Measurements from ENCODE around the gene RTL5.
A peak's percentile ranks its signal among the peaks of the same experiment; 100 is the strongest.

RTL5 gene

DNA sequence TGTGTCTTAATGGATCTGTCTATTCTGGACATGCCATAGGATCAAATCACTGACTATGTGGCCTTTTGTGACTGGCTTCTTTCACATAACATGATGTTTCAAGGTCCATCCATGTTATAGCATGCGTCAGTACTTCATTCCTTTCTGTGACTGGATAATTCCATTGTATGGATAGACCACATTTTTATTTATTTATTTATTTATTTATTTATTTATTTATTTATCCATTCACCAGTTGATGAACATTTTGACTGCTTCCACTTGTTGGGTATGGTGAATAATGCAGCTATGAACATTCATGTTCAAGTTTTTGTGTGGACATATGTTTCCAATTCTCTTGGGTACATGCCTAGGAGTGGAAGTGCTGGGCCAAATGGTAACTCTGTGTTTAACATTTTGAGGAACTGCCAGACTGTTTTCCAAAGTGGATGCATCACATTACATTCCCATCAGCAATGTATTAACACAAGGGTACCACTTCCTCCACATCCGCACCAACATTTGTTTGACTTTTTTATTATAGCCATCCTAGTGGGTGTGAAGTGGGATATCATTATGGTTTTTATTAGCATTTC, 14.0 kb downstream of the RTL5 start:
- WGBS: no CpG with 5 or more reads among the region's 2 CpGs
- H3K18ac ChIP-seq (ENCODE audit: low read depth in 1 of 2, low read length in 2 of 2): no peak overlapping the region
- peaks cover 2% of the 10 kb centered on the region for H3K79me1 ChIP-seq (replicated peaks; ENCODE audit: low read length, poor library complexity, severe bottlenecking)
- H2AFZ ChIP-seq (ENCODE audit: low read depth, low read length): no peak overlapping the region
- no peak overlapping the region for H4K91ac ChIP-seq (ENCODE audit: low read length)
- no peak overlapping the region for H3K9ac ChIP-seq (ENCODE audit: low read length)
- H3K14ac ChIP-seq (ENCODE audit: low read length in 2 of 2): no peak overlapping the region
- H2BK12ac ChIP-seq (ENCODE audit: low read length in 2 of 2): no peak overlapping the region
- H3K4me1 ChIP-seq (ENCODE audit: control insufficient read depth, insufficient read depth, low read depth, low read length): peaks cover 4% of the 10 kb centered on the region
- no peak overlapping the region for H3K23ac ChIP-seq (ENCODE audit: low read length in 2 of 2)
- H2BK5ac ChIP-seq (ENCODE audit: low read depth, low read length, poor library complexity, severe bottlenecking): no peak overlapping the region
- no peak overlapping the region for H3K4ac ChIP-seq (ENCODE audit: low read depth in 1 of 2, low read length in 2 of 2)
- peaks cover 0 to 21% of the 10 kb centered on the region in 2 experiments for H3K27me3 ChIP-seq (ENCODE audit: control insufficient read depth in 1 of 2, insufficient read depth in 1 of 2, low read length in 2 of 2)
- H3K4me2 ChIP-seq (ENCODE audit: low read length, poor library complexity, severe bottlenecking): no peak overlapping the region
- DNase-seq: no peak
- H3K9me3 ChIP-seq (ENCODE audit: control insufficient read depth, low read length): no peaks in the 10 kb centered on the region
- H3K4me3 ChIP-seq (ENCODE audit: insufficient read depth in 1 of 2, low read depth in 1 of 2, low read length in 2 of 2): no peak overlapping the region
- no peaks in the 10 kb centered on the region for H3K36me3 ChIP-seq (ENCODE audit: control insufficient read depth in 1 of 2, insufficient read depth in 2 of 2, low read depth in 1 of 2, low read length in 2 of 2)
- H3K27ac ChIP-seq (ENCODE audit: low read length, poor library complexity, severe bottlenecking): no peak overlapping the region
- H2BK120ac ChIP-seq (ENCODE audit: low read depth, low read length): no peak overlapping the region
- no peak overlapping the region for H2BK15ac ChIP-seq (ENCODE audit: low read depth, poor library complexity, severe bottlenecking)
- H4K8ac ChIP-seq (ENCODE audit: low read length): no peak overlapping the region
- no peak overlapping the region for H2AK5ac ChIP-seq (ENCODE audit: low read length, severe bottlenecking)

DNA sequence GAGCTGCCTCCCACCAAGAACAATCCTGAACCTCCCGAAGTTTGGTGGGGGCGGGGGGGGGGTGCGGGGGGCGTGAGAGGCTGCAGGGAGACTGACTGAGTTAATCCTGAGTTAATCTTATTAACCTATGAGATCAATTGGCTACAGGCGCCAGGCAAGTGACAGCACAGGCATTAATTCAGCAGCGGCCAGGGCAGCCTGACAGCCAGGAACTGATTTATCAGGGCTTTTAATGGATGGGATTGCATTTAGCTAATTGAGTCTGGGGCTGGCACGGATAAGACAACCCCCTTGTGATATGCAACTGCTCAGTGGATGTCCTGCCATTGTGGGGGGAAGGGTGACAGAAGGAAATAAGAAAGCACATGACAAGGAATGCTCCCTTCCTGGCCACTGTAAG, 16.3 kb downstream of the RTL5 start:
- H3K4ac ChIP-seq (ENCODE audit: low read depth in 1 of 2, low read length in 2 of 2): no peak overlapping the region
- no peaks in the 10 kb centered on the region for H3K4me1 ChIP-seq (ENCODE audit: control insufficient read depth, insufficient read depth, low read depth, low read length)
- H3K27me3 ChIP-seq (ENCODE audit: control insufficient read depth in 1 of 2, insufficient read depth in 1 of 2, low read length in 2 of 2): peaks cover 0 to 35% of the 10 kb centered on the region in 2 experiments
- no peak overlapping the region for H2BK120ac ChIP-seq (ENCODE audit: low read depth, low read length)
- WGBS: 36% methylated on average over 4 of the region's 7 CpGs
- H3K9me3 ChIP-seq (ENCODE audit: control insufficient read depth, low read length): no peaks in the 10 kb centered on the region
- no peak overlapping the region for H3K9ac ChIP-seq (ENCODE audit: low read length)
- H4K8ac ChIP-seq (ENCODE audit: low read length): no peak overlapping the region
- DNase-seq: no peak
- no peak overlapping the region for H3K4me2 ChIP-seq (ENCODE audit: low read length, poor library complexity, severe bottlenecking)
- no peaks in the 10 kb centered on the region for H3K79me1 ChIP-seq (replicated peaks; ENCODE audit: low read length, poor library complexity, severe bottlenecking)
- H2AK5ac ChIP-seq (ENCODE audit: low read length, severe bottlenecking): no peak overlapping the region
- no peak overlapping the region for H3K18ac ChIP-seq (ENCODE audit: low read depth in 1 of 2, low read length in 2 of 2)
- no peak overlapping the region for H2BK15ac ChIP-seq (ENCODE audit: low read depth, poor library complexity, severe bottlenecking)
- H2BK12ac ChIP-seq (ENCODE audit: low read length in 2 of 2): no peak overlapping the region
- H2AFZ ChIP-seq (ENCODE audit: low read depth, low read length): no peak overlapping the region
- no peak overlapping the region for H3K23ac ChIP-seq (ENCODE audit: low read length in 2 of 2)
- H3K27ac ChIP-seq (ENCODE audit: low read length, poor library complexity, severe bottlenecking): no peak overlapping the region
- H3K36me3 ChIP-seq (ENCODE audit: control insufficient read depth in 1 of 2, insufficient read depth in 2 of 2, low read depth in 1 of 2, low read length in 2 of 2): no peaks in the 10 kb centered on the region
- H4K91ac ChIP-seq (ENCODE audit: low read length): peak overlapping the region; percentile 15
- H3K4me3 ChIP-seq (ENCODE audit: insufficient read depth in 1 of 2, low read depth in 1 of 2, low read length in 2 of 2): no peak overlapping the region
- H3K14ac ChIP-seq (ENCODE audit: low read length in 2 of 2): no peak overlapping the region
- H2BK5ac ChIP-seq (ENCODE audit: low read depth, low read length, poor library complexity, severe bottlenecking): no peak overlapping the region

DNA sequence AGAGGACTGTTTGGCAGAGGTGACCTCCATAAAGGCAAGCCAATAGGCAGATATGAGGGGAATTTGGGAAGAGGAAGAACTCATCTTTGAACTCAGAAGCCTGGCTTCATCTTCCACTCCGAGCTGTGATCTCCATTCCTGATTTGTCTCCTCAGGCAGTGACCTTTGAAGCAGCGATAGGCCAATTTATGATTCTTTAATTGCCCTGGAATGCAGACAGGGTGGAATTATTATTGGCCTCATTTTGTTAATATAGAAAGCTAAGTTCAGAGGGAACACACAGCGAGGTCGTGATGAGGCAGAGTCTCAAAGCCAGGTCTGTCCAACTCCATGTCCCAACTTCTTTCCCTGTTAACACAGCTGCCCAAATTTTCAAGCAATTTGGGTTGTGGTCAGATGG, 16.9 kb downstream of the RTL5 start:
- Histone ChIP-seq H3K27me3 (ENCODE audit: control insufficient read depth in 1 of 2, insufficient read depth in 1 of 2, low read length in 2 of 2) (peaks cover 0 to 41% of the 10 kb centered on the region in 2 experiments), H4K8ac (ENCODE audit: low read length) (no peak overlapping the region), H3K23ac (ENCODE audit: low read length in 2 of 2) (no peak overlapping the region), H3K4me1 (ENCODE audit: control insufficient read depth, insufficient read depth, low read depth, low read length) (no peaks in the 10 kb centered on the region), H3K27ac (ENCODE audit: low read length, poor library complexity, severe bottlenecking) (no peak overlapping the region), H4K91ac (ENCODE audit: low read length) (no peak overlapping the region), H3K4me3 (ENCODE audit: insufficient read depth in 1 of 2, low read depth in 1 of 2, low read length in 2 of 2) (no peak overlapping the region), H3K14ac (ENCODE audit: low read length in 2 of 2) (no peak overlapping the region), H2AFZ (ENCODE audit: low read depth, low read length) (no peak overlapping the region), H3K9ac (ENCODE audit: low read length) (no peak overlapping the region), H3K79me1 (replicated peaks; ENCODE audit: low read length, poor library complexity, severe bottlenecking) (no peaks in the 10 kb centered on the region), H3K36me3 (ENCODE audit: control insufficient read depth in 1 of 2, insufficient read depth in 2 of 2, low read depth in 1 of 2, low read length in 2 of 2) (no peaks in the 10 kb centered on the region), H3K4ac (ENCODE audit: low read depth in 1 of 2, low read length in 2 of 2) (no peak overlapping the region), H2BK12ac (ENCODE audit: low read length in 2 of 2) (peak overlapping the region in 1 of 2 experiments; percentile 84), H3K9me3 (ENCODE audit: control insufficient read depth, low read length) (no peaks in the 10 kb centered on the region), H2BK120ac (ENCODE audit: low read depth, low read length) (no peak overlapping the region), H2BK15ac (ENCODE audit: low read depth, poor library complexity, severe bottlenecking) (no peak overlapping the region), H3K18ac (ENCODE audit: low read depth in 1 of 2, low read length in 2 of 2) (no peak overlapping the region), H2AK5ac (ENCODE audit: low read length, severe bottlenecking) (no peak overlapping the region), H2BK5ac (ENCODE audit: low read depth, low read length, poor library complexity, severe bottlenecking) (no peak overlapping the region), H3K4me2 (ENCODE audit: low read length, poor library complexity, severe bottlenecking) (no peak overlapping the region)
- 96% methylated on average over 4 of the region's 4 CpGs for WGBS
- DNase-seq: no peak

GRCh38 chrX:72114306-72114705, 17.4 kb downstream of the RTL5 start:
- H3K9me3 ChIP-seq (ENCODE audit: control insufficient read depth, low read length): no peaks in the 10 kb centered on the region
- H3K79me1 ChIP-seq (replicated peaks; ENCODE audit: low read length, poor library complexity, severe bottlenecking): no peaks in the 10 kb centered on the region
- no peak overlapping the region for H3K23ac ChIP-seq (ENCODE audit: low read length in 2 of 2)
- no peak overlapping the region for H4K8ac ChIP-seq (ENCODE audit: low read length)
- peaks cover 0 to 38% of the 10 kb centered on the region in 2 experiments for H3K27me3 ChIP-seq (ENCODE audit: control insufficient read depth in 1 of 2, insufficient read depth in 1 of 2, low read length in 2 of 2)
- DNase-seq: no peak
- no peak overlapping the region for H2AK5ac ChIP-seq (ENCODE audit: low read length, severe bottlenecking)
- no peak overlapping the region for H3K4me3 ChIP-seq (ENCODE audit: insufficient read depth in 1 of 2, low read depth in 1 of 2, low read length in 2 of 2)
- peak overlapping the region in 1 of 2 experiments; percentile 84 for H2BK12ac ChIP-seq (ENCODE audit: low read length in 2 of 2)
- peak overlapping the region in 1 of 2 experiments; percentile 56 for H3K18ac ChIP-seq (ENCODE audit: low read depth in 1 of 2, low read length in 2 of 2)
- H3K4me1 ChIP-seq (ENCODE audit: control insufficient read depth, insufficient read depth, low read depth, low read length): no peaks in the 10 kb centered on the region
- no peak overlapping the region for H3K4ac ChIP-seq (ENCODE audit: low read depth in 1 of 2, low read length in 2 of 2)
- H2BK5ac ChIP-seq (ENCODE audit: low read depth, low read length, poor library complexity, severe bottlenecking): no peak overlapping the region
- H2BK15ac ChIP-seq (ENCODE audit: low read depth, poor library complexity, severe bottlenecking): no peak overlapping the region
- H3K4me2 ChIP-seq (ENCODE audit: low read length, poor library complexity, severe bottlenecking): no peak overlapping the region
- no peak overlapping the region for H2AFZ ChIP-seq (ENCODE audit: low read depth, low read length)
- no peak overlapping the region for H3K9ac ChIP-seq (ENCODE audit: low read length)
- no peak overlapping the region for H3K27ac ChIP-seq (ENCODE audit: low read length, poor library complexity, severe bottlenecking)
- no peak overlapping the region for H2BK120ac ChIP-seq (ENCODE audit: low read depth, low read length)
- 38% methylated on average over 6 of the region's 6 CpGs for WGBS
- no peak overlapping the region for H4K91ac ChIP-seq (ENCODE audit: low read length)
- H3K14ac ChIP-seq (ENCODE audit: low read length in 2 of 2): no peak overlapping the region
- H3K36me3 ChIP-seq (ENCODE audit: control insufficient read depth in 1 of 2, insufficient read depth in 2 of 2, low read depth in 1 of 2, low read length in 2 of 2): no peaks in the 10 kb centered on the region

All from mesenchymal stem cell (in vitro differentiated cells and primary cell).